ENCODE data around the gene MILR1.
A peak's percentile ranks its signal among the peaks of the same experiment; 100 is the strongest.

MILR1 gene

DNA sequence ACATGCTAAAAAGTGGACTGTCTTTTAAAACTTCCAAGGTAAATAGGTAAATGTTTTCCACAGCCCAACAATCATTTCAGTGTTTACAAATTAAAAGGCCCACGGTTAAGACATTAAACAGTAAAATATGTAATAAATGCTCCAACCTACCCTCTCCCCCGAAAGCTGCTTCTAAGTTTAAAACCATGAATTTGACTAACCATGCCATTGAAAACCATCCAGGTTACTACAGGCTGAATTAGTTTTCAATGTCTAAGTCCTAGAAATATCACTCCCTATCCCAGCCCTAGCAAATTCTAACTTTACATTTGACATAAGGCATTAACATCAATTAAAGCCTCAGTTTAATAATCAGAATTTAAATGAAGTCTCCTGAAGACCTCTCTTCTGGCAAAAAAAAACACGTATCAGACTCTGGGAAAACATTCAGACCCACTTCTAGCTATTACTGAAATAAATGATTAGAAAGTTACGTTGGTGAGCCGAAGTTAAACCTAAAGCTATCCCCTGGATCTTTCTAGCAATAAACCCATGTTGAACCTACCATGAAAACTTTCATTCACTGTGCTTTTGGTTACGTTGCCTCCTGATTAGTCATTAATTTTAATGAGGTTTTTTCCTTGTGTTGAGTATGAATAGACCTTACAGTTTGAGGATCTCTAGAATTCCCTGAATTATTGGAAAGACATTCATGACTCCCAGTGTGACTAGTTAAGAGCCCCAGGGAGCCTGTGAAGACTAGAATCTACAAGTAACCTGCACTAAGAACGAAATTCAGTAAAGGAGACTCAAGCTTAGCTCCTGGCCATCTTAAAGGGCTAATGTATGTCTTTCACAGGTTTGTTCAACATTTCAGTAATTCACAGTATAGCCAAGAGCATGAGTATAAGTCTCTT lies 49.6 kb downstream of the MILR1 start:
- DNase-seq (ENCODE audit: low read depth in 2 of 2) = no peak
- TF ChIP-seq, protein P1, sequence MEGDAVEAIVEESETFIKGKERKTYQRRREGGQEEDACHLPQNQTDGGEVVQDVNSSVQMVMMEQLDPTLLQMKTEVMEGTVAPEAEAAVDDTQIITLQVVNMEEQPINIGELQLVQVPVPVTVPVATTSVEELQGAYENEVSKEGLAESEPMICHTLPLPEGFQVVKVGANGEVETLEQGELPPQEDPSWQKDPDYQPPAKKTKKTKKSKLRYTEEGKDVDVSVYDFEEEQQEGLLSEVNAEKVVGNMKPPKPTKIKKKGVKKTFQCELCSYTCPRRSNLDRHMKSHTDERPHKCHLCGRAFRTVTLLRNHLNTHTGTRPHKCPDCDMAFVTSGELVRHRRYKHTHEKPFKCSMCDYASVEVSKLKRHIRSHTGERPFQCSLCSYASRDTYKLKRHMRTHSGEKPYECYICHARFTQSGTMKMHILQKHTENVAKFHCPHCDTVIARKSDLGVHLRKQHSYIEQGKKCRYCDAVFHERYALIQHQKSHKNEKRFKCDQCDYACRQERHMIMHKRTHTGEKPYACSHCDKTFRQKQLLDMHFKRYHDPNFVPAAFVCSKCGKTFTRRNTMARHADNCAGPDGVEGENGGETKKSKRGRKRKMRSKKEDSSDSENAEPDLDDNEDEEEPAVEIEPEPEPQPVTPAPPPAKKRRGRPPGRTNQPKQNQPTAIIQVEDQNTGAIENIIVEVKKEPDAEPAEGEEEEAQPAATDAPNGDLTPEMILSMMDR (IDR thresholded peaks at IDR 0.05; ENCODE audit: low read depth, low read length) = no peak
- H3K4me3 ChIP-seq (replicated peaks in 1 of 2; ENCODE audit: low read depth in 2 of 2, low read length in 2 of 2) = no peak overlapping the region

DNA sequence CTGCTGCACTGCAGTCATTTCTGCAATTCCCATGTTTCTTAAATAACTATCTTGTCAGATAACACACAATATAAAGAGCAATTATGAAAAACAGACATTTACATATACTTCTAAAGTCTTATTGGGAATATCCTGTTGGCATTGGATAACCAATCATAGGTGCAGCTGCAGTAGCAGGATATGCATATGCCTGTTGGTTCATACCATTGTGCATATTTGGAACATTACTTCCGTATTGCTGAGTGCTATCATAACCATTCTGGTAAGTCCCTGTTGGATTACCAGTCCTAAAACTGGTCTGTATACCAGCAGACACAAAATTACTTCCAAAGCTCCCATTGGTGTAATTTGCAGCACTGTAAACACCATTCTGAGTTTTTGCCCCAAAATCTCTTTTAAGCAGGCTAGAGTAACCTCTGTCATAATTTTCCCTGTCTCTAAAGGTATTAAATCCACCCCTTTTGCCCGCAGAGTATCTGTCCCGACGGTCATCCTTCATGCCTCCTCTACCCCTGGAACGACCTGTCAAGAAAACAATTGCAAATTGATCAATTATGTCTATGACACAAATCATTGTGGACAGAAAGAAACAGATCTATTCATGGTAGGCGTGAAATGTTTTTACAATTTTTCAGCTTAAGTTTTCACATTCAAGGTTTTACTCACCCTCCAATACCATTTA lies 51.0 kb downstream of the MILR1 start:
- peak; percentile 42 to 54 for DNase-seq (ENCODE audit: low read depth in 2 of 2)
- TF ChIP-seq, protein P1 (IDR thresholded peaks at IDR 0.05; ENCODE audit: low read depth, low read length) = no peak
- no peak overlapping the region for H3K4me3 ChIP-seq (replicated peaks in 1 of 2; ENCODE audit: low read depth in 2 of 2, low read length in 2 of 2)

DNA sequence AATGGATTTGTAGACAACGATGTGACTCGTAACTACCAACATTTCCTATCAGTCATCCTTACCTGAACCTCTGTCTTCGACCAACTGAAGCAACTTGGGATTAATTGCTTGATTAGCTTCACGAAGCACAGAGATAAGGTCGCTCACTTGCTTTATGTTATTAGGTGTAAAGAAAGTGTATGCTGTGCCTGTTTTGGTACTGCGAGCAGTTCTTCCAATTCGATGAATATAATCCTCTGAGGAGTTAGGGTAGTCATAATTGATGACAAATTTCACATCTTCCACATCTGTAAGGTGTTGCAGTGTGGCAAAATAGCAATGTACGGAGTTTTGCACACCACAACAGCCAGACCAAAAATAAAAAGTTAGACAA lies 51.6 kb downstream of the MILR1 start:
- H3K4me3 ChIP-seq (replicated peaks in 1 of 2; ENCODE audit: low read depth in 2 of 2, low read length in 2 of 2) = no peak overlapping the region
- TF ChIP-seq, protein P1 (IDR thresholded peaks at IDR 0.05; ENCODE audit: low read depth, low read length) = no peak
- DNase-seq (ENCODE audit: low read depth in 2 of 2) = no peak

DNA sequence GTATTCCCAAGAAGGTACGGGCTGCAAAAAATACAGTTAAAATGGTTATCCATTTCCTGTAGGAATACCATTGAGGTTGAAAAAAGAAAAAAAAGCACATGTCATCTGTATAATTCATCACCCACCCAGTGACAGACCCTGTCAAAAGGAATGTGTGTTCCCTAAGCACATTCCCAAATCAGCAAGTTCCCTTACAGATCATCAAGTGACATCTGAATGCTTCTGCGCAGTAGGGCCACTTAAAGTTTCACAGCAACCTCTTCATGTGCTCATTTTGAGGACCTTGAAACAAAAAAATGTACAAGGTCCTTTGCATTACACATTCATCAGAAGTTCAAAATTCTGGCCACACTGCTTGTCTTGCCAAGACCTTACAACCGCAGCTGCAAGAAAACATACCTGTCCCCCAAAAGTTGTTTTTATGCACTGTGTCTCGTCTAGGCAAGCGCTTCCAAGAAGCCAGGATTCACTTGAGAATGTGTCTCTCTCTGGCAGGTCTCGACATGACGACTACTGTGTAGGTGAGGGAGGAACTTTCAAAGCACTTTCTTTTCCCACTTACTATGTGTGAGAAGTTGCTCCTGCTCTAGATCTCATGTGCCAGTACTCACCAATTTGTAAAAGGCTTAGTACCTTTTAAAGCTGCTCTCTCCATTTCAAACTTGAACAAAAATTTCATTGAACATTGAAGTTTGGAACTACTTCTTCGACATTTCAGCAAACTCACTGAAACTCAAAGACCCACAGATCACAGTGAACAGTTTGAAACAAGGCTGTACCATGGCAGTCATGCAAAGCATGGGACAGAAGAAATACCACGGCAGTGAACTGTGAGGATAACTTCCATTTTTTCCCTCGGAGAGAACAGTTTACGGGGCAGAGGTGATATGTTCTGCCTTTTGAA lies 52.2 kb downstream of the MILR1 start:
- no peak overlapping the region for H3K4me3 ChIP-seq (replicated peaks in 1 of 2; ENCODE audit: low read depth in 2 of 2, low read length in 2 of 2)
- TF ChIP-seq, protein P1 (IDR thresholded peaks at IDR 0.05; ENCODE audit: low read depth, low read length) = no peak
- DNase-seq (ENCODE audit: low read depth in 2 of 2) = no peak

DNA sequence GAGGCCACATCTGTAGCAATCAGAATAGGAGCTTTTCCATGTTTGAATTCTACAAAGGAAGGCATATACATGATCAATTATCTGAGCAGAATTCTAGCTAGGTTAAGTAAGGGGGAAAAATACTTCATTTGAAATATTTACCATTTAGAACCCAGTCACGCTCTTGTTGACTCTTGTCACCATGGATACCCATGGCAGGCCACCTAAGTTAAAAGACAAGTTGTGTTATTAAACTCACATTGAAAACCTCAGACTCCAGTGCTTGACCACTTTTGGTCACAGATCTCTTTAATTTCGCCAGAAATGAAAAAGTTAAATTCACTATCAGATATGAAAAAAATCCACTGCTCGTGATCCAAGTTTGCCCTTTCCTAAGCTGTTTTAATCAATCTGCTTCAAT lies 53.1 kb downstream of the MILR1 start:
- DNase-seq (ENCODE audit: low read depth in 2 of 2) = no peak
- H3K4me3 ChIP-seq (replicated peaks in 1 of 2; ENCODE audit: low read depth in 2 of 2, low read length in 2 of 2) = no peak overlapping the region

DNA sequence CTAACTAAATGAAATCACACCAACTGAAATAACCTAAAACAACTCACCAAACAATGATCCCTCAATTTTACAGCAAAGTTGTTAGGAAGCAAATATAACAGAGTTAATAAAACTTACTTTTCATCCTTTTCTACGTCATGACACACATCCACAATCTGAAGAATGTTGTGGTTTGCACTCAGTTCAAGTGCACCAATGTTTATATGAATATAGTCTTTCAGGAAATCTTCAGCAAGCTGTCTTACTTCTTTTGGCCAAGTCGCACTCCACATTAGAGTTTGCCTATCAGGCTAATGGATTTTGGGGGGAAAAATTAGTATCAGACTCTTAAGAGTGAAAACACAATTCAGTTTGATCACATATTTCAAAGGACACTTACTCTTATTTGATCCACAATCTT lies 53.9 kb downstream of the MILR1 start:
- no peak overlapping the region for H3K4me3 ChIP-seq (replicated peaks in 1 of 2; ENCODE audit: low read depth in 2 of 2, low read length in 2 of 2)
- TF ChIP-seq, protein P1 (IDR thresholded peaks at IDR 0.05; ENCODE audit: low read depth, low read length) = no peak
- DNase-seq (ENCODE audit: low read depth in 2 of 2) = no peak

More for the DNA sequence above, 53.1 kb downstream of the MILR1 start:
- TF ChIP-seq, protein P1 (IDR thresholded peaks at IDR 0.05; ENCODE audit: low read depth, low read length) = no peak
